GM23338 (cell line): ENCODE results near the gene CYB5R3. TPM values are rescaled to one million over a fixed set of nuclear protein-coding genes. Genes with fewer than 3 reads are reported as not detected.
"Not testable (repeated sequence)": the region's sequence is repeated elsewhere in the genome, so short reads cannot be mapped to it uniquely, and the experiment has no call there.

Experiments
- ATAC-seq: fragments of 200-7000 bp; cut with Tn5 transposase; 3 replicates; pipeline ENCODE4 v1.9.1; 2020
- DNase-seq: peaks from one replicate; pipeline ENCODE4 v3.0.0-alpha.2; 2015; ENCODE audit warnings: low spot score
- H2AFZ ChIP-seq: fragments of 200-600 bp; sonication (generic); 2 replicates; pipeline ENCODE4 v1.8.0; 2016; ENCODE audit warnings: antibody characterized with exemption, mild to moderate bottlenecking, moderate library complexity
- H3F3A ChIP-seq: fragments of 200-600 bp; sonication (generic); replicated peaks from 2 replicates; pipeline ENCODE4 v1.8.0; 2017; ENCODE audit warnings: antibody characterized with exemption, mixed run types, low read depth
- H3K27ac ChIP-seq: fragments of 200-600 bp; sonication (generic); 2 replicates; pipeline ENCODE4 v1.6.1; 2016; ENCODE audit warnings: low read depth
- H3K27me3 ChIP-seq: fragments of 200-600 bp; sonication (generic); 2 replicates; pipeline ENCODE4 v1.8.0; 2016; ENCODE audit warnings: mild to moderate bottlenecking, mixed run types, moderate library complexity; ENCODE audit not compliant: insufficient read depth
- H3K36me3 ChIP-seq: fragments of 200-600 bp; sonication (generic); 2 replicates; pipeline ENCODE4 v1.8.0; 2016; ENCODE audit warnings: mild to moderate bottlenecking; ENCODE audit not compliant: insufficient read depth
- H3K4me1 ChIP-seq: fragments of 200-600 bp; sonication (generic); 2 replicates; pipeline ENCODE4 v1.8.0; 2016; ENCODE audit warnings: mild to moderate bottlenecking, moderate library complexity; ENCODE audit not compliant: insufficient read depth
- H3K4me2 ChIP-seq: fragments of 200-600 bp; sonication (generic); 2 replicates; pipeline ENCODE4 v1.7.1; 2017; ENCODE audit warnings: mixed run types
- H3K4me3 ChIP-seq: fragments of 200-600 bp; sonication (generic); 2 replicates; pipeline ENCODE4 v1.6.1; 2016; ENCODE audit warnings: mixed run types
- H3K79me2 ChIP-seq: fragments of 200-600 bp; sonication (generic); replicated peaks from 2 replicates; pipeline ENCODE4 v1.8.0; 2017; ENCODE audit warnings: mild to moderate bottlenecking; ENCODE audit not compliant: insufficient read depth
- H3K9me2 ChIP-seq: fragments of 200-600 bp; sonication (generic); 2 replicates; pipeline ENCODE4 v1.8.0; 2017; ENCODE audit not compliant: insufficient read depth
- H4K20me1 ChIP-seq: fragments of 200-600 bp; sonication (generic); replicated peaks from 2 replicates; pipeline ENCODE4 v1.8.0; 2017; ENCODE audit warnings: mild to moderate bottlenecking; ENCODE audit not compliant: insufficient read depth
- H3K27ac Mint-ChIP-seq: 2 replicates; pipeline ENCODE4 v1.8.0; 2020; ENCODE audit warnings: inconsistent platforms, mild to moderate bottlenecking, moderate library complexity, mixed read lengths
- H3K27me3 Mint-ChIP-seq: 3 replicates; pipeline ENCODE4 v1.8.0; 2022; ENCODE audit warnings: low read depth, mild to moderate bottlenecking, moderate library complexity, mixed read lengths, inconsistent platforms; ENCODE audit not compliant: insufficient read depth, poor library complexity
- H3K36me3 Mint-ChIP-seq: 3 replicates; pipeline ENCODE4 v1.8.0; 2021; ENCODE audit warnings: low read depth, mild to moderate bottlenecking, inconsistent platforms, moderate library complexity, mixed read lengths
- H3K4me1 Mint-ChIP-seq: 3 replicates; pipeline ENCODE4 v1.8.0; 2020; ENCODE audit warnings: mild to moderate bottlenecking, inconsistent platforms, mixed read lengths
- H3K4me3 Mint-ChIP-seq: 3 replicates; pipeline ENCODE4 v1.8.0; 2021; ENCODE audit warnings: moderate library complexity, mild to moderate bottlenecking, inconsistent platforms, mixed read lengths
- H3K9me3 Mint-ChIP-seq: 3 replicates; pipeline ENCODE4 v1.8.0; 2020; ENCODE audit warnings: moderate library complexity, mild to moderate bottlenecking, inconsistent platforms, mixed read lengths
- EZH2 ChIP-seq: fragments of 200-600 bp; sonication (generic); IDR thresholded peaks from one replicate; pipeline ENCODE4 v1.8.0; 2017; ENCODE audit warnings: antibody characterized with exemption, mild to moderate bottlenecking, low read depth; ENCODE audit not compliant: unreplicated experiment
- EZH2phosphoT487 ChIP-seq: fragments of 200-600 bp; sonication (generic); IDR thresholded peaks from one replicate; pipeline ENCODE4 v1.8.1; 2018; ENCODE audit warnings: antibody characterized with exemption; ENCODE audit not compliant: unreplicated experiment
- NANOG ChIP-seq: IDR thresholded peaks from 2 replicates; pipeline ENCODE4 v1.6.1; 2016; ENCODE audit warnings: antibody characterized with exemption, borderline replicate concordance
- POLR2AphosphoS5 ChIP-seq: IDR thresholded peaks from 2 replicates; pipeline ENCODE4 v1.6.1; 2016; ENCODE audit warnings: antibody characterized with exemption, low read depth
- polyA plus RNA-seq: library from polyadenylated mRNA; unstranded; fragments of >200 nt; fragmentation: Nextera tagmentation; extraction: Ambion mirVana; gene quantifications from 2 replicates; pipeline ENCODE4 v1.2.1, GENCODE V29; 2016
- total RNA-seq: library from RNA; depleted of rRNA; stranded (reverse); fragments of >200 nt; shearing (Covaris generic); gene quantifications from 2 replicates; pipeline ENCODE4 v1.2.3, GENCODE V29; 2014
- TF ChIP-seq, protein P1 (sequence below): IDR thresholded peaks from 2 replicates; pipeline ENCODE4 v1.6.1; 2016; ENCODE audit warnings: antibody characterized with exemption
- TF ChIP-seq, protein P2 (sequence below): fragments of 250-450 bp; sonication (Bioruptor Pico); IDR thresholded peaks from 2 replicates; pipeline ENCODE4 v1.5.0; 2020; ENCODE audit warnings: mild to moderate bottlenecking, moderate library complexity

The CYB5R3 gene
- total and polyA plus RNA-seq, 2 experiments from 2014 or later = 76.2 to 76.9 TPM

DNA sequence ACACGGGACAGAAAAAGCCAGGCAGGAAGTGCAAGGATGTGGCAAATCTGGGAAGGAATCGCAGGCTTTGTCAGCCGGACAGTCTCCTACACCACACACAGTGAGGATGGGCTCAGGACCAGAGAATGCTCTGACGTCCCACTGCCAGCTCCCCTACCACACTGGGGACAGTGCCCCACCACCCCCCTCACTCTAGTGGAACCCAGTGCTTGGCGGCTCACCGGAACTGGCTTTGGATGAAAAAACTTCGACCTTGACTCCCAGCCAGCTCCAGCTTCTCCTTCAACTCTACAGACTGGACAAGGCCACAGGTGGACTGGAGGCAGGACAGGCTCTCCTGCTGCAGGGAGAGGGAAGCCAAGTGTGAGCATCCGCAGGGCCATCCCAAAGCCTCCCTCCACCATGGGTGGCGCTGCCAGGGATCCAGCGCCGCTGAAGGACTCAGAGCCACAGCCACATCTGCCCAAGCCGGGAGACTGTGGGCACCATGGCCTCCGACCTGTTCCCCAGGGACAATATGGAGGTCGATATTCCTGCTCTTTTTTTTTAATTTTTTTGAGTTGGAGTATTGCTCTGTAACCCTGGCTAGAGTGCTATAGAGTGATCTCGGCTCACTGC lies 71.5 kb downstream of the CYB5R3 start:
- TF ChIP-seq NANOG (no peak), EZH2 (no peak), EZH2phosphoT487 (no peak), POLR2AphosphoS5 (no peak)
- TF ChIP-seq, protein P1, sequence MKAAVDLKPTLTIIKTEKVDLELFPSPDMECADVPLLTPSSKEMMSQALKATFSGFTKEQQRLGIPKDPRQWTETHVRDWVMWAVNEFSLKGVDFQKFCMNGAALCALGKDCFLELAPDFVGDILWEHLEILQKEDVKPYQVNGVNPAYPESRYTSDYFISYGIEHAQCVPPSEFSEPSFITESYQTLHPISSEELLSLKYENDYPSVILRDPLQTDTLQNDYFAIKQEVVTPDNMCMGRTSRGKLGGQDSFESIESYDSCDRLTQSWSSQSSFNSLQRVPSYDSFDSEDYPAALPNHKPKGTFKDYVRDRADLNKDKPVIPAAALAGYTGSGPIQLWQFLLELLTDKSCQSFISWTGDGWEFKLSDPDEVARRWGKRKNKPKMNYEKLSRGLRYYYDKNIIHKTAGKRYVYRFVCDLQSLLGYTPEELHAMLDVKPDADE = no peak
- TF ChIP-seq, protein P2, sequence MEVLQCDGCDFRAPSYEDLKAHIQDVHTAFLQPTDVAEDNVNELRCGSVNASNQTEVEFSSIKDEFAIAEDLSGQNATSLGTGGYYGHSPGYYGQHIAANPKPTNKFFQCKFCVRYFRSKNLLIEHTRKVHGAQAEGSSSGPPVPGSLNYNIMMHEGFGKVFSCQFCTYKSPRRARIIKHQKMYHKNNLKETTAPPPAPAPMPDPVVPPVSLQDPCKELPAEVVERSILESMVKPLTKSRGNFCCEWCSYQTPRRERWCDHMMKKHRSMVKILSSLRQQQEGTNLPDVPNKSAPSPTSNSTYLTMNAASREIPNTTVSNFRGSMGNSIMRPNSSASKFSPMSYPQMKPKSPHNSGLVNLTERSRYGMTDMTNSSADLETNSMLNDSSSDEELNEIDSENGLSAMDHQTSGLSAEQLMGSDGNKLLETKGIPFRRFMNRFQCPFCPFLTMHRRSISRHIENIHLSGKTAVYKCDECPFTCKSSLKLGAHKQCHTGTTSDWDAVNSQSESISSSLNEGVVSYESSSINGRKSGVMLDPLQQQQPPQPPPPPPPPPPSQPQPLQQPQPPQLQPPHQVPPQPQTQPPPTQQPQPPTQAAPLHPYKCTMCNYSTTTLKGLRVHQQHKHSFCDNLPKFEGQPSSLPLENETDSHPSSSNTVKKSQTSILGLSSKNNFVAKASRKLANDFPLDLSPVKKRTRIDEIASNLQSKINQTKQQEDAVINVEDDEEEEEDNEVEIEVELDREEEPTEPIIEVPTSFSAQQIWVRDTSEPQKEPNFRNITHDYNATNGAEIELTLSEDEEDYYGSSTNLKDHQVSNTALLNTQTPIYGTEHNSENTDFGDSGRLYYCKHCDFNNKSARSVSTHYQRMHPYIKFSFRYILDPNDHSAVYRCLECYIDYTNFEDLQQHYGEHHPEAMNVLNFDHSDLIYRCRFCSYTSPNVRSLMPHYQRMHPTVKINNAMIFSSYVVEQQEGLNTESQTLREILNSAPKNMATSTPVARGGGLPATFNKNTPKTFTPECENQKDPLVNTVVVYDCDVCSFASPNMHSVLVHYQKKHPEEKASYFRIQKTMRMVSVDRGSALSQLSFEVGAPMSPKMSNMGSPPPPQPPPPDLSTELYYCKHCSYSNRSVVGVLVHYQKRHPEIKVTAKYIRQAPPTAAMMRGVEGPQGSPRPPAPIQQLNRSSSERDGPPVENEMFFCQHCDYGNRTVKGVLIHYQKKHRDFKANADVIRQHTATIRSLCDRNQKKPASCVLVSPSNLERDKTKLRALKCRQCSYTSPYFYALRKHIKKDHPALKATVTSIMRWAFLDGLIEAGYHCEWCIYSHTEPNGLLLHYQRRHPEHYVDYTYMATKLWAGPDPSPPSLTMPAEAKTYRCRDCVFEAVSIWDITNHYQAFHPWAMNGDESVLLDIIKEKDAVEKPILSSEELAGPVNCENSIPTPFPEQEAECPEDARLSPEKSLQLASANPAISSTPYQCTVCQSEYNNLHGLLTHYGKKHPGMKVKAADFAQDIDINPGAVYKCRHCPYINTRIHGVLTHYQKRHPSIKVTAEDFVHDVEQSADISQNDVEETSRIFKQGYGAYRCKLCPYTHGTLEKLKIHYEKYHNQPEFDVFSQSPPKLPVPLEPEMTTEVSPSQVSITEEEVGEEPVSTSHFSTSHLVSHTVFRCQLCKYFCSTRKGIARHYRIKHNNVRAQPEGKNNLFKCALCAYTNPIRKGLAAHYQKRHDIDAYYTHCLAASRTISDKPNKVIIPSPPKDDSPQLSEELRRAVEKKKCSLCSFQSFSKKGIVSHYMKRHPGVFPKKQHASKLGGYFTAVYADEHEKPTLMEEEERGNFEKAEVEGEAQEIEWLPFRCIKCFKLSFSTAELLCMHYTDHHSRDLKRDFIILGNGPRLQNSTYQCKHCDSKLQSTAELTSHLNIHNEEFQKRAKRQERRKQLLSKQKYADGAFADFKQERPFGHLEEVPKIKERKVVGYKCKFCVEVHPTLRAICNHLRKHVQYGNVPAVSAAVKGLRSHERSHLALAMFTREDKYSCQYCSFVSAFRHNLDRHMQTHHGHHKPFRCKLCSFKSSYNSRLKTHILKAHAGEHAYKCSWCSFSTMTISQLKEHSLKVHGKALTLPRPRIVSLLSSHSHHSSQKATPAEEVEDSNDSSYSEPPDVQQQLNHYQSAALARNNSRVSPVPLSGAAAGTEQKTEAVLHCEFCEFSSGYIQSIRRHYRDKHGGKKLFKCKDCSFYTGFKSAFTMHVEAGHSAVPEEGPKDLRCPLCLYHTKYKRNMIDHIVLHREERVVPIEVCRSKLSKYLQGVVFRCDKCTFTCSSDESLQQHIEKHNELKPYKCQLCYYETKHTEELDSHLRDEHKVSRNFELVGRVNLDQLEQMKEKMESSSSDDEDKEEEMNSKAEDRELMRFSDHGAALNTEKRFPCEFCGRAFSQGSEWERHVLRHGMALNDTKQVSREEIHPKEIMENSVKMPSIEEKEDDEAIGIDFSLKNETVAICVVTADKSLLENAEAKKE (CRISPR knock-in tag) = no peak
- 0 out of 2 replicates have a peak, but pooled peaks cover 6% of the 10 kb centered on the region for H3F3A ChIP-seq
- peaks cover 44% of the 10 kb centered on the region for H3K36me3 Mint-ChIP-seq
- DNase-seq = no peak
- H3K9me3 Mint-ChIP-seq = no peaks in the 10 kb centered on the region
- no peak for ATAC-seq
- no peak overlapping the region for H2AFZ ChIP-seq
- peaks cover 1% of the 10 kb centered on the region; the same call in 1 of the 2 replicates for H3K4me1 ChIP-seq
- H3K4me2 ChIP-seq = no peak overlapping the region
- H3K4me3 Mint-ChIP-seq = no peak overlapping the region
- H4K20me1 ChIP-seq = peaks cover 4% of the 10 kb centered on the region; the same call in 1 of the 2 replicates
- no peaks in the 10 kb centered on the region for H3K9me2 ChIP-seq
- no peak overlapping the region for H3K27ac ChIP-seq
- peaks cover 6% of the 10 kb centered on the region; the same call in 2 of the 3 replicates for H3K4me1 Mint-ChIP-seq
- peaks cover 13% of the 10 kb centered on the region for H3K79me2 ChIP-seq
- peaks cover 12% of the 10 kb centered on the region for H3K27me3 Mint-ChIP-seq
- no peak overlapping the region for H3K4me3 ChIP-seq
- no peaks in the 10 kb centered on the region for H3K27me3 ChIP-seq
- no peak overlapping the region for H3K27ac Mint-ChIP-seq
- H3K36me3 ChIP-seq = peaks cover 5% of the 10 kb centered on the region

DNA sequence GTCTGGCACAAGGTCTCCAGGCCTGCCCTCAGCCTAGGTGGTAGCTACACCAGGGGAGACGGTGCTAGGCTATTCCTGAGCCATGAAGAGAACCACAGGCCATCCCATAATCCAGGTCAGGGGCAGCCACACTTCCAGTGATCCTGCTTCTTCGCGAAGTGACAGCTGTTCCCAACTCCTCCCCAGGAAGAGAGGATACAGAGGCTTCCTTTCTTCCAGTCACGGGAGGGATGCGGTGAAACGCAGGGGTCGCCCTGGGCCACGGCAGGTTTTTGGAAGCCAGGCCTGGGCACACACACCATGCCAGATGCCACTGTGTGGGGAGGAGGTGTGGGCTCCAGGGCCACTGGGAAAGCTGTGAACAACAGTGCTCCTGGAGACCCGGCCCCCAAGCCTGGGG lies 72.1 kb downstream of the CYB5R3 start:
- not testable (repeated sequence) for H2AFZ ChIP-seq, H4K20me1 ChIP-seq, H3K27me3 Mint-ChIP-seq, H3F3A ChIP-seq, H3K4me1 ChIP-seq, H3K27ac Mint-ChIP-seq, H3K9me2 ChIP-seq, H3K4me1 Mint-ChIP-seq, H3K27ac ChIP-seq, H3K9me3 Mint-ChIP-seq, DNase-seq, H3K4me3 Mint-ChIP-seq, ATAC-seq, H3K4me2 ChIP-seq, H3K36me3 ChIP-seq, H3K27me3 ChIP-seq, H3K4me3 ChIP-seq
- H3K79me2 ChIP-seq = peaks cover 13% of the 10 kb centered on the region
- peaks cover 47% of the 10 kb centered on the region for H3K36me3 Mint-ChIP-seq

DNA sequence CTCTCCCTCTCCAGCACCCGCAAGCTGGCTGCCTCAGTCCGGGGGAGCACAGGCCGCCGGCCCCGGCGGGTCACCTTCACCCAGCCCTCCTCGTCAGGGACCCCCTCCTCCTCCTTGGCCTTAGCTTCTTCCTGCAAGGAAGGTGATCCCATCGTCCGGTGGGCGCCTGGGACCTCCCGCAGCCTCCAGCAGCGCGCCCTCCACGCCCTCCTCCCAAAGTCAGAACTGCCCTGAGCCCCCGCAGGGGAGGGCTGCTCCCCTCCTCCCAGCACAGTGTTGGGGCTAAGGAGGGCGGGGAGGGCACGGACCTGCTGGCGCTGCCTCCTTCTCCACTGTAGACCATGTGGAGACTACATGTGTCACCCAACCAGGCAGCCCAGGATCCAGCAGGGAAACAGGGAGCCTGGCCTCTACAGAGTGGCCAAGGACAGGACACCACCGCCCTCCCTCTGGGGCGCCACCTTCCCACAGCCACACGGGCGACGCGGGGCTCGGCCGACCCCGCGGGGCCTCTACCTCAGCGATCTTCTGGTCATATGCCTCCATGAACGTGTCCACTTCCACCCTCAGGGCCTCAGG lies 73.1 kb downstream of the CYB5R3 start:
- H3K79me2 ChIP-seq = peaks cover 13% of the 10 kb centered on the region
- ATAC-seq, H3K4me3 Mint-ChIP-seq, H3K9me2 ChIP-seq, H3F3A ChIP-seq, H4K20me1 ChIP-seq, H3K36me3 ChIP-seq, H3K27me3 ChIP-seq, H3K4me1 Mint-ChIP-seq, H3K27ac ChIP-seq, DNase-seq, H3K27ac Mint-ChIP-seq, H3K27me3 Mint-ChIP-seq, H3K4me2 ChIP-seq, H3K4me3 ChIP-seq, H2AFZ ChIP-seq, H3K9me3 Mint-ChIP-seq, H3K4me1 ChIP-seq: not testable (repeated sequence)
- H3K36me3 Mint-ChIP-seq = peaks cover 55% of the 10 kb centered on the region
